NCI-H2029 (cell line): ENCODE results near the gene THSD4.

ENCODE experiments used
- DNase-seq: peaks from one replicate; lab custom pipeline; 2025; lab: John Stamatoyannopoulos, UW

THSD4 gene

GRCh38 chr15:71628988-71629770, 513.9 kb downstream of the THSD4 start:
- no peak for DNase-seq

- no peak for DNase-seq
Observed at GRCh38 chr15:71629781-71630474, 514.7 kb downstream of the THSD4 start.

GRCh38 chr15:71630475-71630809, 515.2 kb downstream of the THSD4 start:
- no peak for DNase-seq

- no peak for DNase-seq
Observed at GRCh38 chr15:71632576-71633195, 517.4 kb downstream of the THSD4 start.

GRCh38 chr15:71634820-71635560, 519.7 kb downstream of the THSD4 start:
- DNase-seq: peak; percentile 52

- no peak for DNase-seq
Observed at GRCh38 chr15:71635735-71636134, 520.5 kb downstream of the THSD4 start.

- DNase-seq: no peak
Observed at GRCh38 chr15:71638876-71639275, 523.6 kb downstream of the THSD4 start.

GRCh38 chr15:71639471-71639870, 524.2 kb downstream of the THSD4 start:
- no peak for DNase-seq

GRCh38 chr15:71643918-71644317, 528.6 kb downstream of the THSD4 start:
- DNase-seq: no peak

- no peak for DNase-seq
Observed at GRCh38 chr15:71646767-71647486, 531.7 kb downstream of the THSD4 start.

GRCh38 chr15:71647487-71647808, 532.2 kb downstream of the THSD4 start:
- DNase-seq: no peak

- DNase-seq: no peak
Observed at GRCh38 chr15:71648095-71648494, 532.8 kb downstream of the THSD4 start.

- DNase-seq: no peak
Observed at GRCh38 chr15:71649894-71650293, 534.6 kb downstream of the THSD4 start.

GRCh38 chr15:71650603-71651002, 535.3 kb downstream of the THSD4 start:
- DNase-seq: no peak

GRCh38 chr15:71651750-71652186, 536.5 kb downstream of the THSD4 start:
- peak; percentile 1 for DNase-seq

- no peak for DNase-seq
Observed at GRCh38 chr15:71654042-71654719, 538.9 kb downstream of the THSD4 start.

GRCh38 chr15:71654720-71655174, 539.5 kb downstream of the THSD4 start:
- DNase-seq: no peak

GRCh38 chr15:71656425-71656824, 541.2 kb downstream of the THSD4 start:
- DNase-seq: no peak

GRCh38 chr15:71657141-71657540, 541.9 kb downstream of the THSD4 start:
- DNase-seq: no peak

GRCh38 chr15:71658036-71658435, 542.8 kb downstream of the THSD4 start:
- no peak for DNase-seq
